ENCODE results near the gene RASSF7.

- TF ChIP-seq CTCF (IDR thresholded peaks at IDR 0.05) (no peak), EZH2 (IDR thresholded peaks at IDR 0.05; ENCODE audit: borderline replicate concordance, insufficient read depth, low read depth, low read length, poor library complexity, severe bottlenecking) (no peak)
These were observed 7.8 kb downstream of the RASSF7 start for GRCh38 chr11:568306-569157.

Measured in B cell (primary cell).